Measurements from ENCODE around the gene NPHP1.
"Not testable (repeated sequence)": the region's sequence is repeated elsewhere in the genome, so short reads cannot be mapped to it uniquely, and the experiment has no call there.

Gene NPHP1

DNA sequence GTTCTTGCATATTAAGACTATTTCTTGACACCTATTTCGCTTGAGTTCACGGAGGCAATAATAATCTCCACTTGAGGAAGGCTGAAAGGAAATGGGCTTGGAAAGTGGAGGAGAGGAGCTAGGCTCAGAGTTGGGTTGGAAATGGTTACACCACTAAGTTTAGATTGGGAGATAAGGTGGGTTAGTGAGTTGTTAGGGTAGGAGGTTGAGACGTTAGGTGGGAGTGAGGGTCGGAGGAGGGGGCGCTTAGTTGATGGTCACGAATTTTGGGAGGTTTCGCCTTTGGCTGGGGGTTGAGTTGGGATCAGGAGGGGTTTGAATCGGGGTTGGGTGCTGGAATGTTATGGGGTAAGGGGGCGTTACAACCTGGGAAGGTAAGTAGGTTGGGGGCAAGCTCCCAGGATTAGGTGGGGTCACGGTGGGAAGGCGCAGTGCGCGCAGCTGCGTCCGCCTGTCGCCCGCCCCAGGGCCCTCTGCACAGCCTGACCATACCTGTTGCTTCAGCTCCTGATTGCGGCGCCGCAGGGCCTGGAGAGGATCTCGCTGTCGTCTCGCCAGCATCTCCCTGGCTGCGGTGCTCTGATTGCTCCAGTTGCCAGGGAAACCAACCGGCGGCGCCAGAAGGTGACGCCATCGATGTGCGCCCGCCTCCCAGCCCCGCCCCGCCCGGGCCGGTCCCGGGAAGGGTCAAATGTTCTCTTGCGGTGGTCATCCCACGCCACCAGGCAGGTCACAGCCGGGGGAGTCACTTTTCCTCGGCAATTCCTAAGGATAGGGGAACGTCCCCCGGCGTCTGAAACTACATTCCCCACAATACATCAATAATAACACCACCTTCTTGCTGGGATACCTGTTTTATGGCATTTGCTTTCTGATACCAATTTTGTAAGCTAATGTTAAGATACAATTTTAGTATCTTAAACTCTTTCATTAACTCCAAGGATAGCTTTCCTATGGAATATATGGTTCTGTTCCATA is at the start of gene NPHP1:
TSS of gene NPHP1 (minus strand) at position 606 of the 978 bp plus-strand sequence. CDS start at position 561, 45 bp downstream.
- peak within 1 kb of the TSS; percentile 72 for H3K4me3 ChIP-seq (ENCODE audit: insufficient read depth, low read length, poor library complexity, severe bottlenecking)
- H3K27ac ChIP-seq (ENCODE audit: low read depth, low read length): no peak within 1 kb of the TSS
- no peaks in the 10 kb centered on the region for H4K20me1 ChIP-seq (ENCODE audit: low read depth, low read length)
- H3K9ac ChIP-seq (ENCODE audit: low read length): peak within 1 kb of the TSS; percentile 56
- H3F3A ChIP-seq (ENCODE audit: insufficient read depth): no peaks in the 10 kb centered on the region
- no peaks in the 10 kb centered on the region for H3K9me2 ChIP-seq (replicated peaks; ENCODE audit: insufficient read depth, low read length)
- peak within 1 kb of the TSS; percentile 67 for H3K4me2 ChIP-seq (ENCODE audit: low read depth, low read length, poor library complexity, severe bottlenecking)
- H2AFZ ChIP-seq (ENCODE audit: low read depth, low read length, severe bottlenecking): peak within 1 kb of the TSS; percentile 93
- TF ChIP-seq, protein P1, sequence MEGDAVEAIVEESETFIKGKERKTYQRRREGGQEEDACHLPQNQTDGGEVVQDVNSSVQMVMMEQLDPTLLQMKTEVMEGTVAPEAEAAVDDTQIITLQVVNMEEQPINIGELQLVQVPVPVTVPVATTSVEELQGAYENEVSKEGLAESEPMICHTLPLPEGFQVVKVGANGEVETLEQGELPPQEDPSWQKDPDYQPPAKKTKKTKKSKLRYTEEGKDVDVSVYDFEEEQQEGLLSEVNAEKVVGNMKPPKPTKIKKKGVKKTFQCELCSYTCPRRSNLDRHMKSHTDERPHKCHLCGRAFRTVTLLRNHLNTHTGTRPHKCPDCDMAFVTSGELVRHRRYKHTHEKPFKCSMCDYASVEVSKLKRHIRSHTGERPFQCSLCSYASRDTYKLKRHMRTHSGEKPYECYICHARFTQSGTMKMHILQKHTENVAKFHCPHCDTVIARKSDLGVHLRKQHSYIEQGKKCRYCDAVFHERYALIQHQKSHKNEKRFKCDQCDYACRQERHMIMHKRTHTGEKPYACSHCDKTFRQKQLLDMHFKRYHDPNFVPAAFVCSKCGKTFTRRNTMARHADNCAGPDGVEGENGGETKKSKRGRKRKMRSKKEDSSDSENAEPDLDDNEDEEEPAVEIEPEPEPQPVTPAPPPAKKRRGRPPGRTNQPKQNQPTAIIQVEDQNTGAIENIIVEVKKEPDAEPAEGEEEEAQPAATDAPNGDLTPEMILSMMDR (IDR thresholded peaks at IDR 0.05; ENCODE audit: insufficient read depth, low read length, poor library complexity, severe bottlenecking): no peak
- TF ChIP-seq EZH2phosphoT487 (conservative IDR thresholded peaks at IDR 0.05; ENCODE audit: low read length): no peak
- no peaks in the 10 kb centered on the region for H3K27me3 ChIP-seq (ENCODE audit: low read length)
- no peaks in the 10 kb centered on the region for H3K36me3 ChIP-seq (ENCODE audit: low read length)
- H3K79me2 ChIP-seq (ENCODE audit: insufficient read depth, low read length): no peaks in the 10 kb centered on the region
- no peaks in the 10 kb centered on the region for H3K9me3 ChIP-seq (ENCODE audit: insufficient read depth, low read length)

DNA sequence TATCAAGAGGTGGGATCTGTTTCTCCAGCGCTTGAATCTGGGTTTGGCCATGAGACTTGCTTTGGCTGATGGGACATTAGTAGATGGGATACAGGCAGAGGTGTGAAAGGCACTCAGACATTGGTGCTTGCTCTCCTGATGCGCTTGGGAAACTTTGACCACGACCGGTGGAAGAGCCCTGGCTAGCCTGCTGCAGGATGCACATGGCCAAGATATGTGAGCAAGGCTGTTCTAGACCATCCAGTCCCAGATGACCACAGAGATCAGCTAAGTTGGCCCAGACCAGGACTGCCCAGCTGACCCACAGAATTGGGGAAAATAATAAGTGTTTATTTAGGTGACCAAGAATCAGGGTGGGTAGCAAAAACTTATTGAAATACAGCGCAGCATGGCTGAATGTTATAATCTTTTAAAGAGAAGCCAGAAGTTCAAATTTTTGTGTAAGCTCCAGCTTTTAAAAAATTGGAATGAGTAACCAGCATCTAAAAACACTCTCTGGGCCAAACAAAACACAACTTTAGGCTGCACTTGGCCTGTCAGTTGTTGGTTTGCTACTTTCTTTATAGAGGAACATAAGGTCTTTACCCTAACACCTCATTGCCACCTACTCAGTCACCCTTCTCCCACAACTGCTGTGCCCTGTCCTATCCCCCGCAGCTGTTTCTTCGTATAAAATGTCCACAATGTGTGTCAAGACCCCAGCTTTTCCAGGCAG is 43.4 kb upstream of the NPHP1 start:
- H3K9me2 ChIP-seq (replicated peaks; ENCODE audit: insufficient read depth, low read length); H3K9me3 ChIP-seq (ENCODE audit: insufficient read depth, low read length); H2AFZ ChIP-seq (ENCODE audit: low read depth, low read length, severe bottlenecking); H3K4me3 ChIP-seq (ENCODE audit: insufficient read depth, low read length, poor library complexity, severe bottlenecking); H3K27me3 ChIP-seq (ENCODE audit: low read length); H3K27ac ChIP-seq (ENCODE audit: low read depth, low read length); H4K20me1 ChIP-seq (ENCODE audit: low read depth, low read length); H3K36me3 ChIP-seq (ENCODE audit: low read length); H3K79me2 ChIP-seq (ENCODE audit: insufficient read depth, low read length); H3K9ac ChIP-seq (ENCODE audit: low read length); H3F3A ChIP-seq (ENCODE audit: insufficient read depth); H3K4me2 ChIP-seq (ENCODE audit: low read depth, low read length, poor library complexity, severe bottlenecking): not testable (repeated sequence)

DNA sequence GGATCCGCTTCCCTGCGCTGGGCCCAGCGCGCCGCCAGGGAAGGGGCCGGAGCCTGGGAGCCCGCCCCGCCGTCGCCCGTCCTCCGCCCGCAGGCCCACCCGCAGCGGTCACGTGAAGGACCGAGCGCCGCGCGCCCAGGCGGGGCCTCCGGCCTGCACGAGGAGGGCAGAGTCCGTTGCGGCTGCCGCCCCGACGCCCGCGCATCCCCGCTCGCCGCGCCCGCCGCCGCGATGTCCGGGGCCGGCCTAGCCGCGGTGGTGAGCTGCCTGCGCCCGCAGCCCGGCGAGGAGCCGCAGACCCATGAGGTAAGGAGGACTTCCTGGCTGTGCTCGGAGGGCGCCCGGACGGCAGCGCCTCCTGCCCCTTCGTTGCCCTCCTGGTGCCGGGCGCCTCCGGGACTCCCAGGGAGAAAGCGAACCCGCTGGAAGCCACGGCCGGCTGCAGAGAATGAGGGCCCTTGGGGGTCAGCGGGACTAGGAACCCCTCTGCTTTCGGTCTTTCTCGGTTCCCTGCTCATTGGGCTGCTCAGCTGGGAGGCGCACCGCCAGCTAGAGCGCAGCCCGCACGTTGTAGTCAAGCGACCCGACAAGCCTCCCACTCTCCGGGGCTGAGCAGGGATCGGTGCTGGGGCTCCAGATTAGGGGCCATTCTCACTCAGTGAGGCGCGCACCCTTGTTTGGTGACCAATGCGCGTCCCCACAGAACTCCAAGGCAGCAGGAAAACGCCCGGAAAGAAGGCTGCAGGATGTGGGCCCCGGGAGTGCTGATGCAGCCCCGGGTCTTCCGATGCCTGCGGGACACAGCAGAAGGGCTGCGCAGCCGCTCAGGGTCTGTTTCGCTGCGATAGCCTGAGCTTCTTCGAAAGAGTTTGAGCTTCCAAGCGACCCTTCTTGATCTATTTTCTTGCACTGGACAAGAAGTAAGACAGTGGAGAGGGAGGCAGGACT is 40.9 kb upstream of the NPHP1 start:
- H3K36me3 ChIP-seq (ENCODE audit: low read length); H3K79me2 ChIP-seq (ENCODE audit: insufficient read depth, low read length); H3K9me3 ChIP-seq (ENCODE audit: insufficient read depth, low read length); H3K9me2 ChIP-seq (replicated peaks; ENCODE audit: insufficient read depth, low read length); H3K4me2 ChIP-seq (ENCODE audit: low read depth, low read length, poor library complexity, severe bottlenecking); H4K20me1 ChIP-seq (ENCODE audit: low read depth, low read length); H3K4me3 ChIP-seq (ENCODE audit: insufficient read depth, low read length, poor library complexity, severe bottlenecking); H3K27me3 ChIP-seq (ENCODE audit: low read length); H3K27ac ChIP-seq (ENCODE audit: low read depth, low read length); H2AFZ ChIP-seq (ENCODE audit: low read depth, low read length, severe bottlenecking); H3K9ac ChIP-seq (ENCODE audit: low read length); H3F3A ChIP-seq (ENCODE audit: insufficient read depth): not testable (repeated sequence)

DNA sequence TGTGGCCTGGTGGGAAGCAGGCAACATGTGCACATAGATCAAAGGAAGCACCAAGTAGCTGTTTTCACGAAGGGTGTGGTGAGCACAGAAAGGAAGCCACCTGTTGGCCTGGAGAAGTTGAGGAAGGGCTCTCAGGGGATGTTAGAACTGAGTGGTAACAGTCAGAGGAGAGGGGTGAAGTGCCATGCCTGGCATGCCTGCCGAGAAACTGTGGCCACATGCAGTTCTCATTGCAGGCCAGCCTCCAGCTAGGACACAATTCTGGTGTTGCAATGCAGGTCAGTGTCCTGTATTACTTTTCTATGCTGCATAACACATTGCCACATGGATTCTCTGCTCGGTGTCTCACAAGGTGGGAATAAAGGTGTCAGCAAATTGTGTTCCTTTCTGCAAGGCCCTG is 38.5 kb upstream of the NPHP1 start:
- not testable (repeated sequence) for H3K9me3 ChIP-seq (ENCODE audit: insufficient read depth, low read length); H3K9ac ChIP-seq (ENCODE audit: low read length); H4K20me1 ChIP-seq (ENCODE audit: low read depth, low read length); H3K79me2 ChIP-seq (ENCODE audit: insufficient read depth, low read length); H3K27me3 ChIP-seq (ENCODE audit: low read length); H3K36me3 ChIP-seq (ENCODE audit: low read length); H3K4me3 ChIP-seq (ENCODE audit: insufficient read depth, low read length, poor library complexity, severe bottlenecking); H3F3A ChIP-seq (ENCODE audit: insufficient read depth); H2AFZ ChIP-seq (ENCODE audit: low read depth, low read length, severe bottlenecking); H3K4me2 ChIP-seq (ENCODE audit: low read depth, low read length, poor library complexity, severe bottlenecking); H3K9me2 ChIP-seq (replicated peaks; ENCODE audit: insufficient read depth, low read length); H3K27ac ChIP-seq (ENCODE audit: low read depth, low read length)

DNA sequence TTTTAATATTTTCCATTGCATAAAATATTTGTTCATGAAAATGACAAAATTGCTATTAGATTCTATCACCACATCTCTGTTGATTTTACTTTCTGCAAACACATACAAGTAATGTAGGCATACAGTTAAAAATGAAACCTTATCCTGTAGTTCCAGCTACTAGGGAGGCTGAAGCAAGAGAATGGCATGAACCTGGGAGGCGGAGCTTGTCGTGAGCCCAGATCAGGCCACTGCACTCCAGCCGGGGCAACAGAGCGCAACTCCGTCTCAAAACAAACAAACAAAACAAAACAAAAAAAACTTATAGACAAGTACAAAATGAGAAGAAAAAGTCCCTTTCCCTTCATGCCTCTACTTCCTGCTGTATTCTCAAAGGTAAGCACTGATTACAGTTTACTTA is 29.7 kb upstream of the NPHP1 start:
- not testable (repeated sequence) for H3K27me3 ChIP-seq (ENCODE audit: low read length); H3K9me2 ChIP-seq (replicated peaks; ENCODE audit: insufficient read depth, low read length); H3K27ac ChIP-seq (ENCODE audit: low read depth, low read length); H3K9ac ChIP-seq (ENCODE audit: low read length); H4K20me1 ChIP-seq (ENCODE audit: low read depth, low read length); H3K4me2 ChIP-seq (ENCODE audit: low read depth, low read length, poor library complexity, severe bottlenecking); H3F3A ChIP-seq (ENCODE audit: insufficient read depth); H2AFZ ChIP-seq (ENCODE audit: low read depth, low read length, severe bottlenecking); H3K36me3 ChIP-seq (ENCODE audit: low read length); H3K4me3 ChIP-seq (ENCODE audit: insufficient read depth, low read length, poor library complexity, severe bottlenecking); H3K9me3 ChIP-seq (ENCODE audit: insufficient read depth, low read length); H3K79me2 ChIP-seq (ENCODE audit: insufficient read depth, low read length)

DNA sequence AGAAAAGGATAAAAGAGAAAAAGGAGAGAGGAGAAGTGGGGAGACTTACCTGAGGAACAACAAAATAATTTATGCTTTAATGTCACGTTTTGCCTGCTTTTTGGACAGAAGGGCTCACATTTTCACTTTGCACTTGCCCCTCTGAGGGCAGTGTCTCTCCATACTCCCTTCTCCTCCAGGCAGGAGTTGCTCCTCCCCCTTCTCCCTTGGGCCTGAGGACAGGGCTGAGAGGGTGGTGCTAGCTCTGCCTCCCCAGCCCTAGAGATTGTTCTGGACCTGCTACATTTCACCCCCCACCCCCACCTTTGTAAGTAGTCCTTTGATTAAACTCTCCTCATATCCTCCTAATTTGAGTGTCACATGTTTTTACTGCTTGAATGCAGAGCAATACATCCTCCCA is 25.1 kb upstream of the NPHP1 start:
- H3K9me3 ChIP-seq (ENCODE audit: insufficient read depth, low read length); H3K9ac ChIP-seq (ENCODE audit: low read length); H3K27me3 ChIP-seq (ENCODE audit: low read length); H3K79me2 ChIP-seq (ENCODE audit: insufficient read depth, low read length); H3K9me2 ChIP-seq (replicated peaks; ENCODE audit: insufficient read depth, low read length); H3K27ac ChIP-seq (ENCODE audit: low read depth, low read length); H3K4me3 ChIP-seq (ENCODE audit: insufficient read depth, low read length, poor library complexity, severe bottlenecking); H2AFZ ChIP-seq (ENCODE audit: low read depth, low read length, severe bottlenecking); H3K36me3 ChIP-seq (ENCODE audit: low read length); H3K4me2 ChIP-seq (ENCODE audit: low read depth, low read length, poor library complexity, severe bottlenecking); H3F3A ChIP-seq (ENCODE audit: insufficient read depth); H4K20me1 ChIP-seq (ENCODE audit: low read depth, low read length): not testable (repeated sequence)
